ENCODE data around the gene DHRSX. TPM values are rescaled to one million over a fixed set of nuclear protein-coding genes. Genes with fewer than 3 reads are reported as not detected.
"Not testable (repeated sequence)": the region's sequence is repeated elsewhere in the genome, so short reads cannot be mapped to it uniquely, and the experiment has no call there.

Gene DHRSX
- total RNA-seq, 1 experiment from 2014 or later = 14.8 TPM

GRCh38 chrX:2266445-2267349, 234.1 kb downstream of the DHRSX start:
- DNase-seq (ENCODE audit: low spot score) = no peak

GRCh38 chrX:2265658-2266444, 234.9 kb downstream of the DHRSX start:
- not testable (repeated sequence) for DNase-seq (ENCODE audit: low spot score)

GRCh38 chrX:2264179-2265030, 236.4 kb downstream of the DHRSX start:
- no peak for DNase-seq (ENCODE audit: low spot score)

GRCh38 chrX:2263203-2263602, 237.6 kb downstream of the DHRSX start:
- DNase-seq (ENCODE audit: low spot score) = no peak

GRCh38 chrX:2262668-2263055, 238.1 kb downstream of the DHRSX start:
- DNase-seq (ENCODE audit: low spot score) = no peak

GRCh38 chrX:2261831-2262667, 238.7 kb downstream of the DHRSX start:
- no peak for DNase-seq (ENCODE audit: low spot score)

GRCh38 chrX:2252331-2253065, 248.3 kb downstream of the DHRSX start:
- DNase-seq (ENCODE audit: low spot score) = no peak

- no peak for DNase-seq (ENCODE audit: low spot score)
Observed at GRCh38 chrX:2251211-2251610, 249.6 kb downstream of the DHRSX start.

GRCh38 chrX:2243913-2244460, 256.8 kb downstream of the DHRSX start:
- DNase-seq (ENCODE audit: low spot score) = no peak

- DNase-seq (ENCODE audit: low spot score) = no peak
Observed at GRCh38 chrX:2242980-2243379, 257.8 kb downstream of the DHRSX start.

- DNase-seq (ENCODE audit: low spot score) = no peak
Observed at GRCh38 chrX:2242326-2242725, 258.4 kb downstream of the DHRSX start.

- not testable (repeated sequence) for DNase-seq (ENCODE audit: low spot score)
Observed at GRCh38 chrX:2241496-2241895, 259.3 kb downstream of the DHRSX start.

- not testable (repeated sequence) for DNase-seq (ENCODE audit: low spot score)
Observed at GRCh38 chrX:2240761-2241160, 260.0 kb downstream of the DHRSX start.

- DNase-seq (ENCODE audit: low spot score) = no peak
Observed at GRCh38 chrX:2237976-2238375, 262.8 kb downstream of the DHRSX start.

GRCh38 chrX:2231570-2232192, 269.1 kb downstream of the DHRSX start:
- no peak for DNase-seq (ENCODE audit: low spot score)

- DNase-seq (ENCODE audit: low spot score) = no peak
Observed at GRCh38 chrX:2230457-2230856, 270.3 kb downstream of the DHRSX start.

GRCh38 chrX:2228536-2228935, 272.2 kb downstream of the DHRSX start:
- DNase-seq (ENCODE audit: low spot score) = no peak

GRCh38 chrX:2226906-2227656, 273.7 kb downstream of the DHRSX start:
- no peak for DNase-seq (ENCODE audit: low spot score)

- no peak for DNase-seq (ENCODE audit: low spot score)
Observed at GRCh38 chrX:2226182-2226581, 274.6 kb downstream of the DHRSX start.

All from HT-29 (cell line).